Measurements from ENCODE around the gene SRPRB.

The SRPRB gene

GRCh38 chr3:133868186-133868585 is 62.6 kb downstream of the SRPRB start:
- TF ChIP-seq CTCF (IDR thresholded peaks at IDR 0.05): no peak

- TF ChIP-seq CTCF (IDR thresholded peaks at IDR 0.05): no peak
Observed at GRCh38 chr3:133868758-133869475, 63.3 kb downstream of the SRPRB start.

DNA sequence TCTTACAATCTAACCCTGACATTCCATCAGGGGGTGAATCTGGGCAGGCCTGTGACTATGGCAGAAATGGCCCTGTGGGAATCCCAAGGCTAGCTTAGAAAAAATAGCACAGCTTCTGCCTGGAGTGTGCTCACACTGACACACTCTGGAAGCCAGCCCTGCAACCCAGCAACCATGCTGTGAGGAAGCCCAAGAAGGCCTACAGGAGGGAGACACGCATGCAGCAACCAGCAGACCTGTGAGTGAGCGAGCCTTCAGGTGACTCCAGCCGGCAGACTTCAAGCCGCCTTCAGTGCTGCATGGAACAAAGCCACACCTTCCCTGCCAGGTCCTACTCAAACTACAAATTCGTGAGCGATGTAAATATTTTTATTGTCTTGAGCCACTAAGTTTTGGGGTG is 64.0 kb downstream of the SRPRB start:
- TF ChIP-seq CTCF (IDR thresholded peaks at IDR 0.05): no peak

DNA sequence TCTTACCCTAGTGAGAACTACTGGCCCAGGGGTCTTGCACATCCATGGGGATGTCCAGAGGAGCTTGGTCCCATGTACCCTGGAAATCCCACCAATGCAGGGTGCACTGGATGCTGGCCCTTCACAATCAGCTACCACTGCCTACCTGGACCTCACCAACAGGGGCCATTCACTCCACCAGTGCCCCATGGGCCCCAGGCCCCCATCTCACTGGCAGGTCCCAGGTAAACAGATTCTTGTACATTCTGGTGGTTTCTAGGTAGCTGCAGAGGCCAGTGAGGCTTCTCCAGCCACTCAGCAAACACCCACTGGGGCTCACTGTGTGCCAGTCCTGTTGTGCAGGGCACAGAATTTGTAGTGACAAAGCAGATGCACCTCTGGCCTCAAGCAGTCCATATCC is 65.2 kb downstream of the SRPRB start:
- no peak for TF ChIP-seq CTCF (IDR thresholded peaks at IDR 0.05)

Measured in LNCAP (cell line).